Smooth muscle cell (in vitro differentiated cells): ENCODE results near the gene RHBDF1. TPM values are rescaled to one million over a fixed set of nuclear protein-coding genes. Genes with fewer than 3 reads are reported as not detected.
"Not testable (repeated sequence)": the region's sequence is repeated elsewhere in the genome, so short reads cannot be mapped to it uniquely, and the experiment has no call there.

Experiments
- DNase-seq: peaks from one replicate; lab custom pipeline; 2025; ENCODE audit not compliant: unreplicated experiment; lab: John Stamatoyannopoulos, UW
- H2AFZ ChIP-seq: fragments of 200-600 bp; sonication (generic); 2 replicates; pipeline ENCODE4 v1.6.0; 2016; ENCODE audit warnings: antibody characterized with exemption, low read depth, mild to moderate bottlenecking
- H3F3A ChIP-seq: fragments of 200-600 bp; sonication (generic); 2 replicates; pipeline ENCODE4 v1.6.0; 2017; ENCODE audit warnings: antibody characterized with exemption, low read depth
- H3K27ac ChIP-seq: fragments of 200-600 bp; sonication (generic); 2 replicates; pipeline ENCODE4 v1.5.1; 2016; ENCODE audit warnings: low read depth, mild to moderate bottlenecking
- H3K27me3 ChIP-seq: fragments of 200-600 bp; sonication (generic); 2 replicates; pipeline ENCODE4 v1.6.1; 2016; ENCODE audit warnings: low read depth, mild to moderate bottlenecking
- H3K36me3 ChIP-seq: fragments of 200-600 bp; sonication (generic); 2 replicates; pipeline ENCODE4 v1.5.1; 2016; ENCODE audit warnings: low read depth
- H3K4me1 ChIP-seq: fragments of 200-600 bp; sonication (generic); 2 replicates; pipeline ENCODE4 v1.5.1; 2016; ENCODE audit warnings: low read depth
- H3K4me2 ChIP-seq: fragments of 200-600 bp; sonication (generic); 2 replicates; pipeline ENCODE4 v1.6.0; 2016; ENCODE audit warnings: mild to moderate bottlenecking
- H3K4me3 ChIP-seq: fragments of 200-600 bp; sonication (generic); 2 replicates; pipeline ENCODE4 v1.5.1; 2016; ENCODE audit warnings: mild to moderate bottlenecking
- H3K79me2 ChIP-seq: fragments of 200-600 bp; sonication (generic); 2 replicates; pipeline ENCODE4 v1.6.0; 2016; ENCODE audit warnings: low read depth, mild to moderate bottlenecking
- H3K9ac ChIP-seq: fragments of 200-600 bp; sonication (generic); 2 replicates; pipeline ENCODE4 v1.6.0; 2016; ENCODE audit warnings: low read depth
- H3K9me3 ChIP-seq: fragments of 200-600 bp; sonication (generic); replicated peaks from 2 replicates; pipeline ENCODE4 v1.5.1; 2016; ENCODE audit warnings: low read depth
- H4K20me1 ChIP-seq: fragments of 200-600 bp; sonication (generic); 2 replicates; pipeline ENCODE4 v1.6.0; 2016; ENCODE audit warnings: low read depth
- CTCF ChIP-seq: fragments of 200-600 bp; sonication (generic); IDR thresholded peaks from 2 replicates; pipeline ENCODE4 v1.5.1; 2017; ENCODE audit warnings: borderline replicate concordance, mild to moderate bottlenecking, antibody characterized with exemption; ENCODE audit not compliant: insufficient read depth, poor library complexity, severe bottlenecking
- WGBS: methylation state at CpG from one replicate; pipeline ENCODE4 v1.1.7; 2016; ENCODE audit warnings: low lambda C conversion rate; 5-methylcytosine and 5-hydroxymethylcytosine counted together
- polyA plus RNA-seq: library from polyadenylated mRNA; unstranded; fragments of >200 nt; fragmentation: Nextera tagmentation; extraction: Ambion mirVana; gene quantifications from 2 replicates; pipeline ENCODE4 v1.2.1, GENCODE V29; 2016
- total RNA-seq: library from RNA; depleted of rRNA; stranded (reverse); fragments of >200 nt; gene quantifications from 2 replicates; pipeline ENCODE4 v1.2.3, GENCODE V29; 2014

RHBDF1 gene
- total and polyA plus RNA-seq, 2 experiments from 2014 or later = 41.4 to 68.0 TPM

- no peak for TF ChIP-seq CTCF
- Histone ChIP-seq H3K9me3 (no peaks in the 10 kb centered on the region), H3K27me3 (no peaks in the 10 kb centered on the region), H3K9ac (no peak overlapping the region), H3K79me2 (no peaks in the 10 kb centered on the region), H2AFZ (no peak overlapping the region), H3K36me3 (no peaks in the 10 kb centered on the region), H3K4me1 (no peaks in the 10 kb centered on the region), H3K4me3 (no peak overlapping the region), H4K20me1 (no peaks in the 10 kb centered on the region), H3K4me2 (no peak overlapping the region), H3F3A (no peaks in the 10 kb centered on the region), H3K27ac (no peak overlapping the region)
- DNase-seq = no peak
- WGBS = 86% methylated on average over 11 of the region's 11 CpGs
Observed at GRCh38 chr16:42069-42457, 30.4 kb downstream of the RHBDF1 start.

- Histone ChIP-seq H3K27ac (no peak overlapping the region), H3K27me3 (no peaks in the 10 kb centered on the region), H3F3A (no peaks in the 10 kb centered on the region), H3K4me2 (no peak overlapping the region), H3K9me3 (no peaks in the 10 kb centered on the region), H3K36me3 (no peaks in the 10 kb centered on the region), H3K4me1 (no peaks in the 10 kb centered on the region), H2AFZ (no peak overlapping the region), H3K4me3 (no peak overlapping the region), H4K20me1 (no peaks in the 10 kb centered on the region), H3K9ac (no peak overlapping the region), H3K79me2 (no peaks in the 10 kb centered on the region)
- WGBS = 94% methylated on average over 22 of the region's 22 CpGs
- no peak for TF ChIP-seq CTCF
- no peak for DNase-seq
Observed at GRCh38 chr16:41439-42068, 30.9 kb downstream of the RHBDF1 start.

GRCh38 chr16:38941-39892 lies 33.2 kb downstream of the RHBDF1 start:
- Histone ChIP-seq H2AFZ (no peak overlapping the region), H3K36me3 (no peaks in the 10 kb centered on the region), H3K4me1 (no peaks in the 10 kb centered on the region), H3K79me2 (no peaks in the 10 kb centered on the region), H3K27ac (no peak overlapping the region), H3K9ac (no peak overlapping the region), H4K20me1 (no peaks in the 10 kb centered on the region), H3K27me3 (no peaks in the 10 kb centered on the region), H3K4me3 (no peak overlapping the region), H3K4me2 (no peak overlapping the region), H3F3A (no peaks in the 10 kb centered on the region), H3K9me3 (no peaks in the 10 kb centered on the region)
- TF ChIP-seq CTCF = no peak
- 88% methylated on average over 13 of the region's 13 CpGs for WGBS
- no peak for DNase-seq

GRCh38 chr16:38206-38605 lies 34.2 kb downstream of the RHBDF1 start:
- H3K27ac ChIP-seq, H3K4me1 ChIP-seq, H4K20me1 ChIP-seq, H2AFZ ChIP-seq, H3K4me3 ChIP-seq, DNase-seq, H3K9me3 ChIP-seq, H3K9ac ChIP-seq, H3K36me3 ChIP-seq, H3K79me2 ChIP-seq, H3K27me3 ChIP-seq, H3K4me2 ChIP-seq, H3F3A ChIP-seq: not testable (repeated sequence)
- 86% methylated on average over 11 of the region's 11 CpGs for WGBS
